ENCODE measurements around the gene PDIA4. TPM values are rescaled to one million over a fixed set of nuclear protein-coding genes. Genes with fewer than 3 reads are reported as not detected.
A peak's percentile ranks its signal among the peaks of the same experiment; 100 is the strongest.
"Not testable (repeated sequence)": the region's sequence is repeated elsewhere in the genome, so short reads cannot be mapped to it uniquely, and the experiment has no call there.

Gene PDIA4
- total RNA-seq, 1 experiment from 2014 or later, result 341 TPM

DNA sequence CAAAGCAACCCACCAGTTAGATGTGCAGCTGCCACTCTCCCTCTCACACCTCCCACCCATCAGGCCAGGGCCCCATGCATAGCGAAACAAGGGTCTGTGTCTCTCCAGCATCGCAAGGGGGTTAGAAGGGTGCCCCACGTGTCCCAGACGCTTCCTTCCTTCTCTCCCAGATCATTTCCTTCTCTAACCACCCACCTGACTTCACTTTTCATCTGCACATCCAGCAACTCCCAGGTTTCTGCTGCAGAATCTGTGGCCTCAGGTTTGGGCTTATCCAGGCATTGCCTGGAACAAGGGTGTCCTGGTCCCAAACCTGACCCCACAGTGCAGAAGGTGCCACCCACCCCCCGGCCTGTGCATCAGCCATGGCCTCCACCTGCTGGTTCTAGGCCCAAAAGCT is 14.4 kb downstream of the PDIA4 start (continued):
- TF ChIP-seq NFATC4 (CRISPR knock-in tag; IDR thresholded peaks at IDR 0.05), result no peak
- no peak for TF ChIP-seq USF2 (CRISPR knock-in tag; IDR thresholded peaks at IDR 0.05)
- TF ChIP-seq ZBTB21 (CRISPR knock-in tag; IDR thresholded peaks at IDR 0.05; ENCODE audit: borderline replicate concordance), result no peak

DNA sequence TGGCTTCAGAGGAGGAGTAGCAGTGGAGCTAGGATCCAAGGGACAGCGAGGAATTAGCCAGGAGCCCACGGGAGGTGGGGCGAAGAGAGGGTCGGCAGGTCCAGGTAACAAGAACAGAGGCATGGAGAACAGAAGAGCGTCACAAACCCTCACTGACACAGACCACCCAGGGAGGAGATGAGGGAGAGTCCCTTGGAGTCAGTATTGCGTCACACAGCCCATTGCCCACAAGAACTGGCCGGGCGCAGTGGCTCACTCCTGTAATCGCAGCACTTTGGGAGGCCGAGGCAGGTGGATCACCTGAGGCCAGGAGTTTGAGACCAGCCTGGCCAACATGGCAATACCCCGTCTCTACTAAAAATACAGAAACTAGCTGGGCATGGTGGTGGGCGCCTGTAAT is 15.6 kb downstream of the PDIA4 start:
- H3K9me3 Mint-ChIP-seq; H3K27me3 Mint-ChIP-seq (ENCODE audit: low read depth); DNase-seq (ENCODE audit: low spot score): not testable (repeated sequence)

GRCh38 chr7:149011491-149011890 is 16.8 kb downstream of the PDIA4 start:
- ATAC-seq, result no peak
- no peaks in the 10 kb centered on the region for H3K9me3 Mint-ChIP-seq
- ChIA-PET POLR2A (no interaction called here), CTCF (interaction anchor here (0.5 kb wide), 1 partner anchor 15 kb away, joined by 4 read pairs; no protein-coding TSS in a partner anchor)
- H3K36me3 Mint-ChIP-seq, result peaks cover 90% of the 10 kb centered on the region
- H3K4me3 Mint-ChIP-seq, result no peak overlapping the region
- TF ChIP-seq ZNF317 (CRISPR knock-in tag; IDR thresholded peaks at IDR 0.05; ENCODE audit: borderline replicate concordance, low read depth) (no peak), TP53 (CRISPR knock-in tag; IDR thresholded peaks at IDR 0.05) (no peak), ERG (CRISPR knock-in tag; IDR thresholded peaks at IDR 0.05) (no peak), PRRX2 (CRISPR knock-in tag; IDR thresholded peaks at IDR 0.05) (no peak), MYBL2 (CRISPR knock-in tag; IDR thresholded peaks at IDR 0.05) (no peak), RELA (CRISPR knock-in tag; IDR thresholded peaks at IDR 0.05; ENCODE audit: borderline replicate concordance) (no peak), NR3C1 (CRISPR knock-in tag; conservative IDR thresholded peaks at IDR 0.05; ENCODE audit: low read depth) (no peak), CREM (CRISPR knock-in tag; IDR thresholded peaks at IDR 0.05) (no peak)
- TF ChIP-seq, protein P1, sequence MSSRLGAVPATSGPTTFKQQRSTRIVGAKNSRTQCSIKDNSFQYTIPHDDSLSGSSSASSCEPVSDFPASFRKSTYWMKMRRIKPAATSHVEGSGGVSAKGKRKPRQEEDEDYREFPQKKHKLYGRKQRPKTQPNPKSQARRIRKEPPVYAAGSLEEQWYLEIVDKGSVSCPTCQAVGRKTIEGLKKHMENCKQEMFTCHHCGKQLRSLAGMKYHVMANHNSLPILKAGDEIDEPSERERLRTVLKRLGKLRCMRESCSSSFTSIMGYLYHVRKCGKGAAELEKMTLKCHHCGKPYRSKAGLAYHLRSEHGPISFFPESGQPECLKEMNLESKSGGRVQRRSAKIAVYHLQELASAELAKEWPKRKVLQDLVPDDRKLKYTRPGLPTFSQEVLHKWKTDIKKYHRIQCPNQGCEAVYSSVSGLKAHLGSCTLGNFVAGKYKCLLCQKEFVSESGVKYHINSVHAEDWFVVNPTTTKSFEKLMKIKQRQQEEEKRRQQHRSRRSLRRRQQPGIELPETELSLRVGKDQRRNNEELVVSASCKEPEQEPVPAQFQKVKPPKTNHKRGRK (CRISPR knock-in tag; IDR thresholded peaks at IDR 0.05; ENCODE audit: borderline replicate concordance), result no peak
- H3K4me1 Mint-ChIP-seq, result peaks cover 15% of the 10 kb centered on the region
- DNase-seq (ENCODE audit: low spot score), result no peak
- H3K27me3 Mint-ChIP-seq (ENCODE audit: low read depth), result no peaks in the 10 kb centered on the region
- peak overlapping the region; percentile 48; the same call in 1 of the 2 replicates for H3K27ac Mint-ChIP-seq

More for the DNA sequence above, 15.6 kb downstream of the PDIA4 start:
- H3K27ac Mint-ChIP-seq, result peak overlapping the region; percentile 90
- H3K4me3 Mint-ChIP-seq, ATAC-seq, POLR2A ChIA-PET, CTCF ChIA-PET: not testable (repeated sequence)
- peaks cover 85% of the 10 kb centered on the region for H3K36me3 Mint-ChIP-seq
- H3K4me1 Mint-ChIP-seq, result peaks cover 15% of the 10 kb centered on the region

GRCh38 chr7:149010451-149010850 is 17.9 kb downstream of the PDIA4 start:
- no peaks in the 10 kb centered on the region for H3K27me3 Mint-ChIP-seq (ENCODE audit: low read depth)
- peaks cover 15% of the 10 kb centered on the region for H3K4me1 Mint-ChIP-seq
- H3K4me3 Mint-ChIP-seq, result no peak overlapping the region
- DNase-seq (ENCODE audit: low spot score) (no peak), ATAC-seq (no peak)
- POLR2A ChIA-PET, result no interaction called here
- H3K36me3 Mint-ChIP-seq, result peaks cover 88% of the 10 kb centered on the region
- TF ChIP-seq, protein P2, sequence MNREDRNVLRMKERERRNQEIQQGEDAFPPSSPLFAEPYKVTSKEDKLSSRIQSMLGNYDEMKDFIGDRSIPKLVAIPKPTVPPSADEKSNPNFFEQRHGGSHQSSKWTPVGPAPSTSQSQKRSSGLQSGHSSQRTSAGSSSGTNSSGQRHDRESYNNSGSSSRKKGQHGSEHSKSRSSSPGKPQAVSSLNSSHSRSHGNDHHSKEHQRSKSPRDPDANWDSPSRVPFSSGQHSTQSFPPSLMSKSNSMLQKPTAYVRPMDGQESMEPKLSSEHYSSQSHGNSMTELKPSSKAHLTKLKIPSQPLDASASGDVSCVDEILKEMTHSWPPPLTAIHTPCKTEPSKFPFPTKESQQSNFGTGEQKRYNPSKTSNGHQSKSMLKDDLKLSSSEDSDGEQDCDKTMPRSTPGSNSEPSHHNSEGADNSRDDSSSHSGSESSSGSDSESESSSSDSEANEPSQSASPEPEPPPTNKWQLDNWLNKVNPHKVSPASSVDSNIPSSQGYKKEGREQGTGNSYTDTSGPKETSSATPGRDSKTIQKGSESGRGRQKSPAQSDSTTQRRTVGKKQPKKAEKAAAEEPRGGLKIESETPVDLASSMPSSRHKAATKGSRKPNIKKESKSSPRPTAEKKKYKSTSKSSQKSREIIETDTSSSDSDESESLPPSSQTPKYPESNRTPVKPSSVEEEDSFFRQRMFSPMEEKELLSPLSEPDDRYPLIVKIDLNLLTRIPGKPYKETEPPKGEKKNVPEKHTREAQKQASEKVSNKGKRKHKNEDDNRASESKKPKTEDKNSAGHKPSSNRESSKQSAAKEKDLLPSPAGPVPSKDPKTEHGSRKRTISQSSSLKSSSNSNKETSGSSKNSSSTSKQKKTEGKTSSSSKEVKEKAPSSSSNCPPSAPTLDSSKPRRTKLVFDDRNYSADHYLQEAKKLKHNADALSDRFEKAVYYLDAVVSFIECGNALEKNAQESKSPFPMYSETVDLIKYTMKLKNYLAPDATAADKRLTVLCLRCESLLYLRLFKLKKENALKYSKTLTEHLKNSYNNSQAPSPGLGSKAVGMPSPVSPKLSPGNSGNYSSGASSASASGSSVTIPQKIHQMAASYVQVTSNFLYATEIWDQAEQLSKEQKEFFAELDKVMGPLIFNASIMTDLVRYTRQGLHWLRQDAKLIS (CRISPR knock-in tag; IDR thresholded peaks at IDR 0.05; ENCODE audit: borderline replicate concordance), result no peak
- no peak for TF ChIP-seq NR3C1 (CRISPR knock-in tag; conservative IDR thresholded peaks at IDR 0.05; ENCODE audit: low read depth)
- no peaks in the 10 kb centered on the region for H3K9me3 Mint-ChIP-seq
- peak overlapping the region; percentile 48 for H3K27ac Mint-ChIP-seq
- CTCF ChIA-PET, result no interaction called here
